A172 (cell line): ENCODE data around the gene GAPDH. TPM values are rescaled to one million over a fixed set of nuclear protein-coding genes. Genes with fewer than 3 reads are reported as not detected.
"Not testable (repeated sequence)": the region's sequence is repeated elsewhere in the genome, so short reads cannot be mapped to it uniquely, and the experiment has no call there.

Experiments used
- DNase-seq: peaks from one replicate; pipeline ENCODE4 v3.0.0-alpha.2; 2015; ENCODE audit warnings: low spot score
- total RNA-seq: library from RNA; depleted of rRNA; stranded (reverse); fragments of >200 nt; shearing (Covaris generic); gene quantifications from 2 replicates; pipeline ENCODE4 v1.2.3, GENCODE V29; 2014

The GAPDH gene
- total RNA-seq, 1 experiment from 2014 or later: 4,015 TPM

DNA sequence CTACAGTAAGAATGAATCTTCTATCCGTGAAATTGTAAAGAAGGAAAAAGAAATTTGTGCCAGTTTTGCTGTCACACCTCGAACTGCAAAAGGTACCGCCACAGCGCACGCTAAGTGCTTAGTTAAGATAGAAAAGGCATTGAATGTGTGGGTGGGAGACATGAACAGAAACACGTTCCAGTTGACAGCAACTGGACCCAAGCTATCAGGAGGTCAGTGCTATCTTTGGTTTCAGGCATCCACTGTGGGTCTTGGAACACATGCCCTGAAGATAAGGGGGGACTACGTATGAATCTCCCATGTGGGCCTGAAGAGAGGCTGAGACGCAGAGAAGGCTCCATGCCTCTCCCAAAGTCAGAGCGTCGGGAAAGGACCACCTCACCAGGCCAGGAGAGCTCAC is 11.7 kb downstream of the GAPDH start:
- no peak for DNase-seq

DNA sequence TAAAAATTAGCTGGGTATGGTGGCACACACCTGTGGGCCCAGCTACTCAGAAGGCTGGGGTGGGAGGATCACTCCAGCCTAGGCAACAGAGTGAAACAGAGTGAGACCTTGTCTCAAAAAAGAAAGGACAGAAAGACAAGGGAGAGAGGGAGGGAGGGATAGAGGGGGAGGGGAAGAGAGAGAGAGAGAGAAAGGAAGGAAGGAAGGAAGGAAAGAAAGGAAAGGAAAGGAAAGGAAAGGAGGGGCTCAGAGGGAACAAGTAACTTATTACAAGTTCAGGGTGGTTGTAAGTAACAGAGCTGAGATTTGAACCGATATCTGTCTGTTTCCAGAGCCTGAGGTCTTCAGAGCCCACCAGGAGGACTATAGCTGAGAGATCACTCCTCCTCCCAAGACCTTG is 13.2 kb downstream of the GAPDH start:
- DNase-seq: no peak

DNA sequence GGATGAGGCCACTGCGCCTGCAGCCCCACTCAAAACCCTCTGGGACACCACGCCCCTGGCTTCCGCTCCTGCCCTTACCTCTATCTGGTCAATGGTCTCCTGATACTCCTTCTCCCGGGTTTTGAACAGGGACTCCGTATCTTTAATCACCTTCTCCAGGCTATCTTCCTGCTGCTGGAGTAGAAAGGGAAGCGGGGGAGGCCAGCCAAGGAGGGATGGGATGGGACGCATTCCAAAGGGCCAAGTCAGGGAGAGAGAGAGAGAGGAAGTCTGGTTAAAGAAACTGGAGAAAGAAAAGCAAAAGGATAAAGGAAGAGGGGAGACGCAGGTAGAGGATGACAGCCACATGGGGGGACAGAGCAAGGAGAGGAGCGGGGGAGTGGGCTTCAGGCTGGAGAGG is 13.7 kb downstream of the GAPDH start:
- DNase-seq: peak; percentile 74

DNA sequence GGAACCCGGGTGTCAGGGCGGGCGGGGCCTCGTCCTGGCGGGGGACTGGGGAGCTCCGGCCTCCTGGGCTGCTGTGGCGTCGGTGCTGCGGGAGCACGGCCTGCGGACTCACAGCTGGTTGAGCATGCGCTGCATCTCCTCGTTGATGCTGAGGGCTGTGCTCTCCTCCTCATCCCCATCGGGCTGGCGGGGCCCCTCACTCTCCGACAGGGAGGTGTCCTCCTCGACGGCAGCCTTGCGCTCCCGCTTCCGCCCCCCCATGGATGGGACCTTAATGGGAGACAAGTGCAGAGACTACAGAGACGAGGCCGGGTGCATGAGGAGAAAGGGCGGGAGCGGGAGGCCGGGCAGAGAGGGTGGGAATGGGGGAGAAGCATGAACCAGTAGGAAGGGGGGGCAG is 14.2 kb downstream of the GAPDH start:
- DNase-seq: no peak

DNA sequence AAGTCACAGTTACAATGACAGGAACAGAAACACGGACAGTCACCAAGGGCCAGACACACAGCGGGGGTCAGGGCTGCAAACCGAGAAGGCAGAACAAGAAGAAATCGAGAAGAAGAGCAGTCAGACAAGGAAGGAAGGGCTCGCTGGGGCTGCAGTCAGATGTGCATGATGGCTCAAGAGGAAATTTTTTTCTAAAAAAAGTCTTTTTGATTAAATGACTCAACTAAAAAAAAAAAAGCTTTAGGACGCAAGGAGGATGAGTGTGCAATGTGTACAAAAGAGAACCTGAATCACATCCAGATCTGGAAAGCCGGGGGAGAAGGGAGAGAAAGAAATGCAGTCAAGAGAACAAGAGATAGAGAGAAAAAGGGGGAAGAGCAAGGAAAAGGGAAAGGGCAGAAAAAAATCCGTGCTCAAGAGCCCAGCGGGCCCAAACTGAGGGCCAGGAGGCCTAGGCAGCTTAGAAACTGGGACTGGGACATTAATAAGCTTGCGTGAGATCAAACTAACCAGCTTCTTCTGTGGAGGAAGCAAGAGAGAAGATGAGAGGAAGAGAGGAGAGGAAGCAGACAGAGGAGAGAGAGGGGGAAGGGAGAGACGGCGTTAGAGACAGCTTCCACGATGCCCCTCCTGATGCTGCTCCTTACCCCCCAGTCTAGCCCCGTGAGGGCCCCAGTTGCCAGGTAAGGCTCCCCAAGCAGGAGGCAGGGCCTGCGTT is 14.8 kb downstream of the GAPDH start:
- DNase-seq: no peak

DNA sequence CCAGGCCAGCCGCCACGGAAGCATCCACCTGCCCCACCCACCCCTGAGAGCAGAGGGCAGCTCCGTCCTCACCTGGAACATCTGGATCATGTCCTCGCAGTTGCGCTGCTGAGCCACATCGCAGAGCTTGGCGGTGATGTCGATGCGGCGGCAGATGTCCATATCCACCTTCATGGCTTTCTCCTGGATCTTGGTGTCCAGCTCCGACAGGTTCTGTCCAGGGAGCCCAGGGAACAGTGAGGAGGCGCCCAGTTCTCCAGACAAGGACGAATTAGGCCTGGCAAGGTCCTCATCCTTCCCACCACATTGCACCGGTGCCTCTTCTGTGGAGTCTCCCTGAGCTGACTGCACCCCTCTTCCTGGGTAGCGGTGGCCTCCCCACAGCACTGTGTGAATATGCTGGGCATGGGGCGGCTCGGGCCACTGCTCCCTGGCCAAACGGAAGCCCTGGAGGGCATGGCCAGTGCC is 15.4 kb downstream of the GAPDH start:
- no peak for DNase-seq

DNA sequence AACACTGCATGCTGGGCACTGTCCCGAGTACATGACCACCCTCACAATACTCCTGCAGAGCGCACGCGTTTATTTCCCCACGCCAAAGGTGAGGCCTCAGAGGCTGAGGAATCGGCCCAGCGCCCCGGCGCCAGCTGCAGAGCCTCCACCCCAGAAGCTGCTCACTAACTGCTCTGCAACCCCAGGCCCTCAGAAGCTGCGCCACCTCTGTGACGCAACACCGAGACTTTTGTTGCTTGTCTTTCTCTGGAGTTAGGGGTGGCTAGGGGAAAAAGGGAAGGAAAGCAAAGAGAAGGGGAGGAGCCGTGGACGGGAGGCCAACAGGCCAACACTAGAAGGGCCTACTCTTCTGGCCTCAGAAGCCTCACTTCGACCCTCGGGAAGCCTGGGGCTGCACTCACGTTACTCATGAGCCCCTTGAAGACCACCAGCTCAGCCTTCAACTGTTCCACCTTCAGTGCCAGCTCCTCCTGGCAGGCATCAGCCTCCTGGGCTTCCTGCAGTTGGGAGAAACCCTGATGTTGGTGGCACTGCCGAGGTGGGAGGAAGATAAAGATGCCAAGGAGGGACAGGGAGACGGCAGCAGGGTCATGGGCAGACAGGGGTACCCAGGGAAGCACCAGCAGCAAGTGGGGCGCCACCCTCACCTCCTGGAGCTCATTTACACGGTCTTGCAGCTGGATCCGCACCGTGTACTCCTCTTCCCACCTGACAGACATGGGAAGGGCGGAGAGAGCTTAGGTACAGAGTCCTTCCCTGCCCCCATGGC is 16.2 kb downstream of the GAPDH start:
- no peak for DNase-seq

DNA sequence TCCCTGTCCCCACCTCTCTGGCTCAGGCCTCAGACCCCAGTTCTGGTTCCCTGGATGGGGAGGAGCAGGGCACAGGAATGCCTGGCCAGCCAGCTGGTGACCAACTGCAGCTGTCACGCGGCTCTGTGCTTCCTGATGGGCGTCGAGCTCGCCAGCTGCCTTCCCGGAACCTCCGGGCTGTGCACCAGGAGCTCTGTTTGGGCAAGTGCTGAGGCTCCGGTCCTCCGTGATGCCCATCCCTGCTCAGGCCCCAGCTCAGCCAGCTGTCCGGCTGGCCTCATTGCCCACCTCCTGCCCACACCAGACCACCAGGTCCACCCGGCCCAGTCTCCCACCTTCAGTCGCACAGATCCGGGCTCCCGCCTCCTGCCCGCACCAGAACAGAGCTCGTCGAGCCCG is 16.7 kb downstream of the GAPDH start:
- no peak for DNase-seq

DNA sequence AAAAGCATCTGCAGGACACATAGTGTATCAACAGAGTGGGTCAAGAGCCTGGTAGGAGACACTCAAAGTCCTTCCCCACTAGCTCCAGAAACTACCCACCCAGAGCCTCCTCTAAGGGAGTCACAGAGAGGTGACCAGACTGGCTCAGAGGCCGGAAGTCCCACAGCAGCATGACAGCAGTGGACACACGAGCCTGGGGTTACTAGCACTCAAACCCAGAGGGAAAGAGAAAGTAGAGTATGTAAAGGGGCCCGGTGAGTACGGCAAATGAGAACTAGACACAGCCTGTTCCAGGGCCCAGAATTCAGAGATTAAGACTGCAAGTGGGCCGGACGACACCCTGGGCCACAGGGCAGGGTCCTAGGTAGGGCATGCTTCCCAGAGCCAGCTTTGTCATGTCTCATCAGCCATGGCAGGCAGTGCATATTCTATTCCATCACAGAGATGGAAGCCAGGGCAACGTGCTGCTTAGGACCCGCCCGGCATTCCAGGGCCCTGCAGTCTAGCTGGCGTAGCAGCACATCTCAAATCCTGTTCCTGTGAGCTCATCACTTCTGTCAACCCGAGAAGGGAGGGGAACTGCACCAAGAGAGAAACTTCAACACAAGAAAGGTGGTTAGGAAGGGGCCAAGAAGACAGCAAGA is 17.3 kb downstream of the GAPDH start:
- no peak for DNase-seq

DNA sequence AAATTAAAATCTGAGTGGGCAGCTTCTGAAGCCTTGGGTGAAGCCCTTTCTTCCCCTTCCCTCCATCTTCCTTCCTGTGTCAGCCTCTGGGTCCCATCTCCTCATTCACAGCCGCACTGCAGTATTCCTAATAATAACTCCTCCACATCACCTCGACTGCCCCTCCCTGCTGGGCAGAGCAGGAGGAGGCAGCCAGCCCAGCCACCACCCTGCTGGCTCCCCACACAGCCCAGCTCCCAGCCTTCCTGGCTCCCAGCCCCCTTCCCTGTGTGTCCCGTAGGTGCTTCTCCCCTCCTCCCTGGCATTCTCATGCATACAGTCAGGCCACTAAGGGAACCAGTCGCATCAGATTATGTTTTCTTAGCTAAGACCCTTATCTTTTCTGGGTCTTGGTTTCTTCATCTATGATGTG is 17.8 kb downstream of the GAPDH start:
- peak; percentile 60 for DNase-seq

DNA sequence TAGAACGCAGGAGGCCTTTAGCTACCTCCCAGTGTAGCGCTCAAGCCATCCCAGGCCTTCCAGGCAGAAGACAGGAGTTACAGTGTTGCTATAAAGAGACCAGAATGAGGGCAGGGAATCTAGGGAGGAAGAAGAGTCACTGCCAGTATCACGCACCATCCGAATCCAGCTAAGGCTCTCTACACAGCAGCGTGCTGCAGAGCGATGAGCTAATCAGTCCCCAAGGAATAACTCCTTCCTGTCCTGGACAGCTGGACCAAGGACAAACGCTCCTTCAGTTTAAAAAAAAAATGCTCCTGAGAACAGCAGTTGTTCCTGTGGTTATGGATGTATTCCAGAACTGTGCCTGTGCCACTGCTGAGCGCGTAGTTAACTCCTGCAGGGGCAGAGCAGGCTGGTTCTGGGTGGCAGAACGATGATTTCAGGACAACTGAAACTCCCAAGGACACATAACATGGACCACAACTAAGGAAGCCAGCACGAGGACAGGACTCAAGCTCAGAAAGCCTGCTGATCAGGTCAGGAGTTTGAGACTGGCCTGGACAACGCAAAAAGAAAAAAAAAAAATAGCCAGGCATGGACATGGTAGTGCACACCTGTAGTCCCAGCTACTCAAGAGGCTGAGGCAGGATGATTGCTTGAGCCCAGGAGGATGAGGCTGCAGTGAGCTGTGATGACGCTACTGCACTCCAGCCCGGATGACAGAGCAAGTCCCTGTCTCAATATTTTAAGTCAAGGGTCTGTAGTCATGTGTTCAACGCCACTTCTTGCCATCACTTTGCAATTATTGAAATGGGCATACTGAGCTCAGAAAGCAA is 18.9 kb downstream of the GAPDH start:
- peak; percentile 88 for DNase-seq

DNA sequence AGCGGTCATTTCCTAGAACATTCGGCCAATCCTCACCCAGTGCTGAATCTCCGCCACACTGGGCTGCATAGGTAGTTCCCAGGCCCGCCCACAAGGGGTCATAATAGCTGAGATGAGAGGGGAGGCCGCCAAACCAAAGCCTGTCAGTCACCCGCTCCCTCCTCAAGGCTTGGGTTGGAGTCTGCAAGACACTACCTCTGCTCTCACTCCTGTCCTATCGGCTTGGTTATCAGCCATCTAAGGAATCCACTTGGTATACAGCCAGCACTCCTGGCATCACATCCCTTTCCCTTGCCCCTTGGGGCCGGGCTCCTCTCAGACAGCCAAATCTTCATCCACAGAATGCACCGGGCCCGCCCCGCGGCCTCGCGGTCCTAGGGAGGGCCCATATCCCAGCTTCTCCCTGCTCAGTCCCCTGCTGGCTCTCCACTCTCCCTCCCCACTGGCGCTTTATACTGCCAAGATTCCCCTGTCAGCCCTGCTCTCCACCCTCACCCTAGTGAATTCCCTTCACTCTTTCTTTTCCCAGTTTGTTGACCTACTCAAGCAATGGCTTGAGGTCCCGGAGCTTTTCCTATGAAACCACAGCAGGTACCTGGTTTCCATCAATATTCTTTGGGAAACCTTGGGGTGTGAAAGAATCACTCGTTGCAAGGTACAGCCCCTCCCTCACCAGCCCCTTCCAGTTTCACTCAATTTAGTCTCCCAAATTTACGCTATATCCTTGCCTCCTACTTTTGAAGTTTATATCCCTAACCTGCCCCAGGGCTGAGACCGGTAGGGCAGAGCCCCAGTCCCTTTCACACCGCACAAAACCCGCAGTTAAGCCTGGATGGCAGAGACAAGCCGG is 20.1 kb downstream of the GAPDH start:
- peak; percentile 78 for DNase-seq

DNA sequence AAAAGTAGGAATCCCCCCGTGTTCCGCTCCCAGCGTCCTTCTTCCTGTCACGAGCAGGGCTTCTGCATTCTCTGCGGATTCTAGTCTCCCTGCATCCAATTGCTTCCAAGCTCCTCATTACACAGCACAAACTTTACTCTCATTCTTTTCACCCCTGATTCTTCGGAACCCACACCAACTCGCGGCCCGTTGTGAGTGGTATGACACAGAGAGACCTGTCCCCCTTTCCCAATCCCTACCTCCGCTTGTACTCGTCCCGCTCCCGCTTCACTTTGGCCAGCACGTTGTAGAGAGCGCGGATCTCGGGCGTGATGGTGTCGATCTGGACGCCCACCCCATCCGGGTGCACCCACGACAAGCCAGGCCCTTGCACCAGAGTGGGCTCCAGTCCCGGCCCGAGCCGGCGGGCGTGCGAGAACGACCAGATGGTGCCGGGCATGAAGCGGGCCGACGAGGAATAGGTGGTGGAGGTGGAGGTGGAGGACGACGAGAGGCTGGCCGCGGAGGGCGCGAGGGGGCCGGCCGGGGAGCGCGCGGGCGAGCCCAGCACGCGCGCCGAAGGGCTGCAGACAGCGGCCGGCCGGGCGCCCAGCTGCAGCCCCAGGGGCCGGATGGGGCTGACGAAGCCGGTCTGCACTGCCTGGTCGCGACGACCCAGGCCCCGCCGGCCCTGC is 20.8 kb downstream of the GAPDH start:
- no peak for DNase-seq

DNA sequence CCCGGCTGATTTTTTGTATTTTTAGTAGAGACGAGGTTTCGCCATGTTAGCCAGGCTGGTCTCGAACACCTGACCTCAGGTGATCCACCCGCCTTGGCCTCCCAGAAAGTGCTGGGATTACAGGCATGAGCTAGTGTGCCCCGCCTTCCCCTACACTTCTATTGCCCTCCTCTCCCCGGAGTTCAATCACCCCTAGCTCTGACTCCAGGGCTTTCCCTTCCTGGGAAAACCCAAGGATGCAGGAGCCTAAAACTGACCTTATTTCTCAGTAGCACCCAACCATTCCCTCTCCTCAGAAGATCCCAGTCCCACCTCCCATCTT is 22.1 kb downstream of the GAPDH start:
- DNase-seq: not testable (repeated sequence)

DNA sequence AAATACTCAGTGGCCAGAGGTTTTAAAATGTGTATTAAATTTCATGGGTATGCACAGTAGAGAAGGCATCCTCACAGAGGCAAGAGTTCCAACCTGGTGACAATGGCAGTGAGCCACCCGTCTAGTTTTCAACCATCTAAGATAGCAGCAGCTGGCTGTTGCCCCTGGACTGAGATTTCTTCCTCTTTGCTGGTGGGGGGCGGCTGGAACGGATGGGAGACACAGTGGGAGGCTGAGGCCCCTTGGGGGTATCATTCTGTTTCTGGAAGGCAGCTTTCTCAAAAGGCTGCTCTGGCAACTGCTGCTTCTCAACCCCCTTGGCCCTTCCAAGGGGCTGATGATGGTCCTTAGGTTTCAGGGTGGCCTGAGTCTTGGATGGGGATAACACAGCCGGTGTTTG is 22.5 kb downstream of the GAPDH start:
- DNase-seq: no peak

DNA sequence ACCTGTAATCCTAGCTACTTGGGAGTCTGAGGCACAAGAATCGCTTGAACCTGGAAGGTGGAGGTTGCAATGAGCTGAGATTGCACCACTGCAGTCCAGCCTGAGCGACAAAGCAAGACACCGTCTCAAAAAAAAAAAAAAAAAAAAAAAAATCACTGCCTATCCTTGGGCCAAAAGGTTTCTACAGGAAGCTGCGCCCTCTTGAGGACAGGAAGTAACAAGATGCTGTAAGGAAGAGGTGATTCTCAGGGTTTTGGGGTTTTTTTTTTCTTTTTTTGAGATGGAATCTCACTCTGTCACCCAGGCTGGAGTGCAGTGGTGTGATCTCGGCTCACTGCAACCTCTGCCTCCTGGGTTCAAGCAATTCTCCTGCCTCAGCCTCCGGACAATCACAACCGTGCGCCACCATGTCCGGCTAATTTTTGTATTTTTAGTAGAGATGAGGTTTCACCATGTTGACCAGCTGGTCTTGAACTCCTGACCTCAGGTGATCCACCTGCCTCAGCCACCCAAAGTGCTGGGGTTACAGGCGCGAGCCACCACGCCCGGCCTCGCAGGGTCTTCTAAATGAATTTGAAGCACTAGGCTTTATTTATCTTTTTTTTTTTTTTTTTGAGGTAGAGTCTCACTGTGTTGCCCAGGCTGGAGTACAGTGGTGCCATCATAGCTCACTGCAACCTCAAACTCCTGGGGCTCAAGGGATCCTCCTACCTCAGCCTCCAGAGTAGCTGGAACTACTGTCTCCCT is 23.9 kb downstream of the GAPDH start:
- not testable (repeated sequence) for DNase-seq

DNA sequence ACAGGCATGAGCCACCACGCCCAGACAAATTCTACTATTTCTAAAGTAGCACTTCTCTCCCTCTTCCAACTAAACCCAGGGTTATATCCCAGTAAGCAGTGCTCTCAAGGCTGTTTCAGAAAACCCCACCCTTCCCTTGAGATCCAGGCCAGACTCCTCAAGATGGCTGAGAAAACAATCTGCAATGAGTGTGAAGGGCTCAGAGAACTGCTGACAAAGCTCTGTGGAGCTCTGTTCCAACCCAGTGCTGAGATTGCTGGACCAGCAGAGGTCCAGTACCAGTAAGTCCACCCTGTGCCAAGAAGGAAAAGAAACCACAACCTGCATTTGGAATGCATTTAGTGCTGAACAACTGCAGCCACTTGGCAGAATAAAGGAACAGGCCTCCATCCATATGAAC is 25.2 kb downstream of the GAPDH start:
- DNase-seq: no peak

DNA sequence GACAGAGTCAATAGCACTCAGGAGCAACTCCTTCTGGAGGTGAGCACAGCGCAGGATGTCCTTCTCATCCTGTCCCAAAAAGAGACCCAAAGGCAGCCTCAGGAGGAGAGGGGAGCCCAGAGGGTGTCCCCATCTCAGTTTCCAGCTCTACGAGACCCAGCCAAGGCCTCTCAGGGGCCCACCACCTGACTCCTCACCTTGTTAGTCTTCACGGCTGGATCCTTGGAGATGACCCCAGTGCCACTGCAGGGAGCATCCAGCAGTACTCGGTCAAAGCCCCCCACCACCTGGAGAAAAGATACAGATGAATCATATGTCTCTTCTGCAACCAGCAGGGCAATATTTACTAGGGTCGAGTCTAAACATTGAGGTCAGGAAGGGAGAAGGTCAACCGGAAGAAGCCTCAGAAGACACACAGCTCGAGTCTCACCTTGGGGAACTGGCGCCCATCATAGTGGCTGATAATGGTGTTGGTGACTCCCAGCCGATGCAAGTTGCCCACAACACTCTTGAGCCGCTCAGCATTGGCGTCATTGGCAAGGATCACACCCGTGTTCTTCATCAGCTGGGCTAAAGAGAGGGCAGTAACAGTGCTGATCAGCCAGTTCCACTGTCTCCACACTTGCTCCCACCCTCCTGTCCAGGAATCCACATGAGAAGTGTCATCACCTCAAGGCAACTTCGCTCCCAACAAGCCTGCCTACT is 26.3 kb downstream of the GAPDH start:
- DNase-seq: no peak

DNA sequence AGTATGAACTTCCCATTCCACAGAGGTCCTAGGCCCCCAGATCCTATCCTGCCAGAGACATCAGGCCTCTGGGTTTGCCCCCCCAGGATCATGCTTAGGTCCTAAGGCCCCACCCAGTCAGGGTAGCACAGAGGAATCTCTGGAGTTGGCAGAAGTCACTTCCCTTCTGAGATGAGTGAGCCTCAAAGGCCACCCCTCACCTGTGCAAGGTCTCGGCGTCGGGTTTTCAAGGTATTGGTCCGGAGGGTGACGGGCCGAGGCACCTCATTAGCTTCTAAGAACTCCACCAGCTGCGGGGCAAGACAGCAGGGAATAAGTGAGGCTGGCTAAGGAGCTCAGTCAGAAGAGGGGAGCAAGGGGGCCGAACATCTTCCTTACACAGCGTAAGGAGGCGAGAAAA is 28.6 kb downstream of the GAPDH start:
- no peak for DNase-seq
